Skin of body (tissue), 2 donors: ENCODE measurements around the gene ADARB1. TPM values are rescaled to one million over a fixed set of nuclear protein-coding genes. Genes with fewer than 3 reads are reported as not detected.
A peak's percentile ranks its signal among the peaks of the same experiment; 100 is the strongest.
"Not testable (repeated sequence)": the region's sequence is repeated elsewhere in the genome, so short reads cannot be mapped to it uniquely, and the experiment has no call there.

Experiments
- DNase-seq: peaks from one replicate; lab custom pipeline; 2025; lab: John Stamatoyannopoulos, UW
- total RNA-seq: library from RNA; depleted of rRNA; stranded (reverse); fragments of >200 nt; gene quantifications from one replicate; pipeline ENCODE4 v1.2.3, GENCODE V29; 2014

Gene ADARB1
- total RNA-seq, 1 donor from 2014 or later: 28.3 TPM

- DNase-seq: no peak
Measured at GRCh38 chr21:45114475-45114874, 40.1 kb downstream of the ADARB1 start.

- DNase-seq: no peak
Measured at GRCh38 chr21:45115141-45115540, 40.8 kb downstream of the ADARB1 start.

DNA sequence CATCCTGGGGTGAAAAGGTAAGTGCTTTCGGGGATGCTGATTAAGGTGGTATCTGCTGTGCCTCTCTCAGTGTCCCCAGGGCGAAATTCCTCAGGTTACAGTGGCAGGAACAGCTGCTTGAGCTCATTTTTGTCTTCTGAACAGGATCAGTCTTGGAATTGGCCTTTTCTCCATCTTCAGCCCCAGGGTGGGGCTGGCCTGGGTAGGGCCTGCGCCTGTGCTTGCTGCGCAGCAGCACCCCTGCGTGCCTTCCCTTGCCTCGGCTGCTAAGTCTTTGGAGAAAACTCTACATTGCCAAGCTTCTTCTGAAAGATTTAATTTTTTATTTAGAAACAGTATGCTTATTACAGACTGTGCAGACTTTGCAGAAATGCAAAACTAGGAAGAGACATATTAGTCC lies 41.7 kb downstream of the ADARB1 start:
- DNase-seq: no peak

DNA sequence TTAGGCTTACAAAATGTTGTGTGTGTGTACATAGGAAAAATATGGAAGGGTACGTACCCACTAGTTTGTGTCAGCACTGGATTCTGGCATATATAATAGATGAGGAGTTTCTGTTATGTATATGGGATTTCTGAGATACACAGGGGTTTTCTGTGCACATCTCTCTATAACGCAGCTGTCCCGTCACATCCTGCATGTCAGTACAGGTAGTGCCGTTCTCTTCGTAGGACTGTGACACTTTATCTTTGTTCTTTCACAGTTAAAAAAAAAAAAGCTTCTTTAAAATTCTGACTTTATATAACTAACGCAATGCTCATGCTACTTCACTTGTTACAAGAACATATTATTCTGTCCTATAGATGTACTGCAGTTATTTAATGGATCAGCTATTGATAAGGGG lies 42.9 kb downstream of the ADARB1 start:
- no peak for DNase-seq

DNA sequence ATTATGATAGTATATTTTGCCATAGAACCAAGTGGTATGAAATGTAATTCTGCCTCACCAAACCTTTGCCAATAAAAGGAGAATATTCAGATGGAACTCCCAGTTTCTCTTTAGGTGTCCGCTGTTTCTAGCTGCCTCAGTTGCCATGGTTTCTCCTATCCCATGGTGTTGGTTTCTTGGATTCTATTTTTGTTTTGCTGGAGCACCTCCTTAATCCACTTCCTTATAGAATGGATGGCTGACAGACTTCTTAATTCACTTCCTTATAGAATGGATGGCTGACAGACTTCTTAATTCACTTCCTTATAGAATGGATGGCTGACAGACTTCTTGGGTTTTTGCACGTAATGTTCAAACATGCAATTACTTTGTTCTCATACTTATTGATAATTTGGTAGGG lies 43.7 kb downstream of the ADARB1 start:
- no peak for DNase-seq

DNA sequence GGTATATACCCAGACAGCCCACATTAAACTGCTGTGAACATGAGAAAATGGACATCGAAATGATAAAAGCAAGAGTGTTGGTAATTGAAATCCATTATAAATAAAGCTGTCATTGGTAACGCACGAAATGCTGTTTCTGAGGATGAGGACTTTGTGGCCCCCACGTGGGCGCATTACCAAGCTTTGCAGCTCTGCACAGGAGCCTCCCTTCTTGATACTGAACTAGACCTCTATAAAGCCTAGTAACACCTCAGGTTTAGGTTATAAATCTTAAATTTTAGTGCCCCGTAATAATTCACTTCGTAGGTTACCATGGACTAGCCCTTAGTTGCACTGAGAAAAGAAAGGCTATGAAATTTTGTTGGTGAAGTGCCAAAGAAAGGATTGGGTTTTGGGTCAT lies 45.4 kb downstream of the ADARB1 start:
- DNase-seq: no peak

GRCh38 chr21:45120975-45121374 lies 46.6 kb downstream of the ADARB1 start:
- no peak for DNase-seq

DNA sequence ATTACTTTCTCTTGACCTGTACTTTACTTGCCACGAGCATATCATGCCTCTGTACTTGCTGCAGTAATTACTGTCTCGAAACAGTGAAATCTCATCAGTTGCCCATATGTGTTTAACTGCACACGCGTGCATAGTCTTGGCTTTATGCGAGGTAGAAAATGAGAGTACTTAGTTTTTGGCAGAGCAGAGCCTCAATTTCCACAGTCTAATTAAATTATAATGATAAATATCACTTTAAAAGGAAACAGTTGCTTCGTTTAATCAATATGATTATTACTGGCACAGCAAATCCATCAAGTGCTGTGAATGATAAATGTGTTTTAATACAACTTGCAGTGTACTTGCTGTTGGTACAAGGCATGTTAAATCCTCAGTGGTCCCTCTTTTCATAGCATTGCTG lies 47.6 kb downstream of the ADARB1 start:
- DNase-seq: peak; percentile 44

DNA sequence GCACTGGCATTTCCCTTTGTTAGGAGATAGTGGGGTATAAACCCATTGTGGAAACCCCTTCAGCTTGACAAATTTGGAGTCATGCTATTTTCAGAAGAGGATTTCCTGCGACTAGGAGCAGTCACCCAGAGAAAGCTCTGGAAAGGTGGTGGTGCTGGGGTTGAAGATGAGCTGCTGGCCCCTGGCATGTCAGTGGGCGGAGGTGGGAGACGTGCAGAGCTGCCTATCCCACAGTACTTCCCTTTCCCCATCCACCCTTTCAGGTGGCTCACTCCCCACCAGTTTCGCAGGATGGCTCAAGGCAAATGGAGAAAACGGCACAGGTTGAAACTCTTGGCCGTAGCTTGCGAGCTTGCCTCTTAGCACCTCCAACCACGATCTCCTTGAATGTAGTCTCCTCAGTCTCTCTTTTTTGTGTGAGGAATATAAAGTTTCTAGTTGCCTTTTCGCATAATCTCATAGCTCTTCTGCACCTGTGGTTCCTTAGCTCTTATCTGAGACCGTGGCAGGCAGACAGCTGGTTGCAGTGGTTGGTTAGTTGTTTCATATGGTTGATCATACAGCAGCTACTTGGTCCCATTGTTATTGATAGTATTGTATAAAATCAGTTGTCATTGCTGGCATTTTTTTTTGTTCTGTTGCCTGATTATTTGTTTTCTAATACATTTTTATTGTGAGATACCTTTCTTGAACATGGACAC lies 48.2 kb downstream of the ADARB1 start:
- DNase-seq: no peak

DNA sequence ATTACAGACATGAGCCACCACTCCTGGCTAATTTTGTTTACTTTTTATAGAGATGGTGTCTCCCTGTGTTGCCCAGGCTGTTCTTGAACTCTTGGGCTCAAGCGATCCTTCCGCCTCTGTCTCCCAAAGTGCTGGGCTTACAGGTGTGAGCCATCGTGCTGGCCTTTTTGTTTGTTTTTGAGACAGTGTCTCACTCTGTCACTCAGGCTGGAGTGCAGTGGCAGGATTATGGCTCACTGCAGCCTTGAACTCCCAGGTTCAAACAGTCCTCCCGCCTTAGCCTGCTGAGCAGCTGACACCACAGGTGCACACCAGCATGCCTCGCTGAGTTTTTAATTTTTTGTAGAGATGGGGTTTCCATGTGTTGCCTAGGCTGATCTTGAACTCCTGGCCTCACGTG lies 49.1 kb downstream of the ADARB1 start:
- DNase-seq: no peak

- no peak for DNase-seq
Measured at GRCh38 chr21:45124596-45124995, 50.2 kb downstream of the ADARB1 start.

DNA sequence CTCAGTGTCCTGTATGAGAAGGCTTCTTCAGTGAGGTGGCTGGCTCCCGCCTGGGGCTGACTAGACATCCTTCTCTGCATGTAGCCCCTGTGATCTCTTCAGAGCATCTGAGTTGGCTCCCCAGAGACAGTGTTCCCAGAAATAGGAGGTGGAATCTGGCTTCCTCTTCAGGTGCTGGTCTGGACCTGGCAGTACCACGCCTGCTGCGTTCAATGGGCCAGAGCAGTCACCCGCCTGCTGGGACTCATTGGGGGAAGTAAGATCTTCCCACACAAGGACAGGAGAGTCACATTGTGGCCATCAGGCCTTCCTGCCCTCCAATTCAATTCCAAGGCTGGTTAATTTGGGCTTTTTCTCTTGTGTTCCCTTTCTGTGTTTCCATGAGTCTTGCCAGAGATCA lies 51.0 kb downstream of the ADARB1 start:
- no peak for DNase-seq

- no peak for DNase-seq
Measured at GRCh38 chr21:45126204-45126626, 51.8 kb downstream of the ADARB1 start.

- DNase-seq: no peak
Measured at GRCh38 chr21:45126983-45127382, 52.6 kb downstream of the ADARB1 start.

DNA sequence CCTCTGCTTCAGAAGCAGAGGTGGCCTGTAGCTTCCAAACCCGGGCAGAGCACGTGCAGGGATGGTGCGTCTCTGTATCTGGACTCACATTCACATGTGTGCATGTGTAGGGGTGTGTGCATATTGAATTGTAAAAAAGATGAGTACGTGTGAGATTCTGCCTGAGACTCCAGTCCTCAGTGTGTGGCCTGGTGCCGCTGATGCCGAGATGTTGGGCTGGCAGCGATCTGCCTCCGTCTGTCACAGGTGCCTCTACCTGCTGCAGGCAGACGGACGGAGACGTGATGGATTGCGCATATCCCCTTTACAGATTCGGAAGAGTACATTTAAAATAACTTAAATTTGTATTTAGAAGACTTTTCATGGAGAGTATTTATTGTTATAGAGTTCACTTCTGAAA lies 53.6 kb downstream of the ADARB1 start:
- DNase-seq: no peak

DNA sequence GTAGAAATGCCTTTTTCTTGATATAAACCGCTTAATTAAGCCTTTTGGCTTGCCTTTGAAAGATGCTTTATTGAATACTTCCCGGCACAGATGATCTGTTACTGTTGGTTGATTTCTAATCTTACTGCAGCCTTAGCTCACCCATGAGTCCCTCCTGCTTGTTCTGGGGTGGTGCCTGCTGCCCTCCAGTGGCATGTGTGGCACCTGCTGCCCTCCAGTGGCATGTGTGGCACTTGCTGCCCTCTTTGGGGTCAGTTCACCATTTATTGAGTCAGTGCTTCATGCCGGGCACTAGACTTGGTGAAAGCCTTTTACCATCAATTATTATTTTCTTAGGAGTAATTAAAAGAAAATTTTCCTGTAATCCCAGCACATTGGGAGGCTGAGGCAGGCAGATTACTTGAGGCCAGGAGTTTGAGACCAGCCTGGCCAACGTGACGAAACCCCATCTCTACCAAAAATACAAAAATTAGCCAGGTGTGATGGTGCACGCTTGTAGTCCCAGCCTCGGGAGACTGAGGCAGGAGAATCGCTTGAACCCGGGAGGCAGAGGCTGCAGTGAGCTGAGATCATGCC lies 54.3 kb downstream of the ADARB1 start:
- peak; percentile 21 for DNase-seq

- DNase-seq: no peak
Measured at GRCh38 chr21:45129189-45129923, 55.0 kb downstream of the ADARB1 start.

DNA sequence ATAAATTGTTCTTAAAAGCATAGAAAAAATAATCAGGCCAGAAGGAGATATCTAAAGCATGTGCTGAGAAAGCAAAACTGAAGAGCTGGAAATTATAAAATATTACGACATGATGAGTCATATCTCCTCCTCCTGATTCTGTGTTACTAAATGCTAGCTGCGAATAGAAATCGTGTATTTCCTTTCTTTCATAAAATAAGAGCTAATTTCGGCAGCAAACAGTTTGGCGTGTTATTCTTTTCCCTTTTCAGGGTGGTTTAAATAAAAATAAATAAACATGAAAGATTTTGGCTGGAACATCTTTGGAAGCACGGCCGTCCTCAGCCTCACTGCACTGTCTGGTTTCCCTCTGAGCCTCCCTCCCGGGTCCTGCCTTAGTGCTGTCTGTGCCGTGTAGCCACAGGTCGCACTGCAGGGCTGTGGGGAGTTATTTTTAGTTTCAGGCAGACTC lies 56.0 kb downstream of the ADARB1 start:
- DNase-seq: peak; percentile 66

DNA sequence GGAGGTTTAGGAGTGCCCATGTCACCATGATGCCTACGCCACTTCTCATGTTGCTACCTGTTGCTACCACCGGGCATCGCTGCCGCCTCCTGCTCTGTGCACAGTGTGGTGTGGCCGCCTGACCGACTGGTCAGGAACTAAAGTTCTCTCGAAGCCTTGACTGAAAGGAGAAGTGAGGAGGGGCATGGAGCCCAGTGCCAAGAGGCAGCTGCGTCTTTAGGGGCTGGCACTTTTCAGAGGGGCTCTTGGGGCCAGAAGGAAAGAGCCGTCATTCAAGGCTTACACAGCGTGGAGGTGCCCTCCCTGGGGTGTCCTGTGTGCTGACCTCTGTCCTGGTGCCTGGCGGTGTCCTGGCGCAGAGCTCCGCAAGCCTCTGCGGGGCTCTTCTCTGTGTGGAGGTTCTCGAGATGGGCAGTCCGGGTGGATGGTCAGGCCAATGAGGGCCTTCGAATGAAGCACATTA lies 57.2 kb downstream of the ADARB1 start:
- DNase-seq: no peak

GRCh38 chr21:45132841-45133573 lies 58.6 kb downstream of the ADARB1 start:
- peak; percentile 20 for DNase-seq

GRCh38 chr21:45133574-45134278 lies 59.3 kb downstream of the ADARB1 start:
- DNase-seq: not testable (repeated sequence)
